DND-41 (cell line): ENCODE results near the gene DNAJC5.
"Not testable (repeated sequence)": the region's sequence is repeated elsewhere in the genome, so short reads cannot be mapped to it uniquely, and the experiment has no call there.

Experiments
- ATAC-seq: fragments of 200-7000 bp; cut with Tn5 transposase; 3 replicates; pipeline ENCODE4 v1.9.1; 2021; ENCODE audit warnings: low read depth; ENCODE audit not compliant: insufficient read depth
- DNase-seq: peaks from one replicate; pipeline ENCODE4 v3.0.0-alpha.2; 2020
- H2AFZ ChIP-seq: 2 replicates; pipeline ENCODE4 v1.6.0; 2012; ENCODE audit warnings: low read depth, low read length
- H3K27ac ChIP-seq: 2 replicates; pipeline ENCODE4 v1.5.1; 2012; ENCODE audit warnings: low read length, inconsistent platforms
- H3K27me3 ChIP-seq: fragments of 200-600 bp; sonication (generic); 2 replicates; pipeline ENCODE4 v1.6.0; 2012; ENCODE audit warnings: low read length, mild to moderate bottlenecking, inconsistent platforms; ENCODE audit not compliant: insufficient read depth, poor library complexity
- H3K36me3 ChIP-seq: 2 replicates; pipeline ENCODE4 v1.5.1; 2012; ENCODE audit warnings: low read length, inconsistent platforms; ENCODE audit not compliant: insufficient read depth
- H3K4me1 ChIP-seq: 2 replicates; pipeline ENCODE4 v1.5.1; 2012; ENCODE audit warnings: mild to moderate bottlenecking, low read length; ENCODE audit not compliant: insufficient read depth
- H3K4me2 ChIP-seq: 2 replicates; pipeline ENCODE4 v1.6.0; 2012; ENCODE audit warnings: mild to moderate bottlenecking, moderate library complexity, low read length, inconsistent platforms; ENCODE audit not compliant: insufficient read depth
- H3K4me3 ChIP-seq, 2 experiments: fragments of 200-600 bp in 1 of 2; shearing (Covaris generic) in 1 of 2; 2 replicates each; pipeline ENCODE4 v1.5.1; 2012 to 2016; ENCODE audit warnings: inconsistent platforms in 2 of 2, low read length in 2 of 2, mild to moderate bottlenecking in 2 of 2, low read depth in 1 of 2, moderate library complexity in 1 of 2
- H3K79me2 ChIP-seq: 2 replicates; pipeline ENCODE4 v1.6.0; 2012; ENCODE audit warnings: low read length, inconsistent platforms; ENCODE audit not compliant: insufficient read depth
- H3K9ac ChIP-seq: 2 replicates; pipeline ENCODE4 v1.6.0; 2012; ENCODE audit warnings: low read depth, mild to moderate bottlenecking, inconsistent platforms, low read length, moderate library complexity
- H3K9me3 ChIP-seq: 2 replicates; pipeline ENCODE4 v1.5.1; 2012; ENCODE audit warnings: low read length, moderate library complexity, mild to moderate bottlenecking, inconsistent platforms; ENCODE audit not compliant: insufficient read depth, severe bottlenecking
- H4K20me1 ChIP-seq: 2 replicates; pipeline ENCODE4 v1.6.0; 2012; ENCODE audit warnings: low read length; ENCODE audit not compliant: insufficient read depth
- EZH2 ChIP-seq: IDR thresholded peaks from 3 replicates; pipeline ENCODE4 v1.6.1; 2012; ENCODE audit warnings: borderline replicate concordance, low read depth, mild to moderate bottlenecking, moderate library complexity, low read length, inconsistent platforms; ENCODE audit not compliant: severe bottlenecking
- TF ChIP-seq, protein P1 (sequence below): IDR thresholded peaks from 2 replicates; pipeline ENCODE4 v1.5.1; 2012; ENCODE audit warnings: borderline replicate concordance, low read length, moderate library complexity, mild to moderate bottlenecking; ENCODE audit not compliant: poor library complexity, severe bottlenecking; ENCODE audit errors: extremely low read depth

The DNAJC5 gene

DNA sequence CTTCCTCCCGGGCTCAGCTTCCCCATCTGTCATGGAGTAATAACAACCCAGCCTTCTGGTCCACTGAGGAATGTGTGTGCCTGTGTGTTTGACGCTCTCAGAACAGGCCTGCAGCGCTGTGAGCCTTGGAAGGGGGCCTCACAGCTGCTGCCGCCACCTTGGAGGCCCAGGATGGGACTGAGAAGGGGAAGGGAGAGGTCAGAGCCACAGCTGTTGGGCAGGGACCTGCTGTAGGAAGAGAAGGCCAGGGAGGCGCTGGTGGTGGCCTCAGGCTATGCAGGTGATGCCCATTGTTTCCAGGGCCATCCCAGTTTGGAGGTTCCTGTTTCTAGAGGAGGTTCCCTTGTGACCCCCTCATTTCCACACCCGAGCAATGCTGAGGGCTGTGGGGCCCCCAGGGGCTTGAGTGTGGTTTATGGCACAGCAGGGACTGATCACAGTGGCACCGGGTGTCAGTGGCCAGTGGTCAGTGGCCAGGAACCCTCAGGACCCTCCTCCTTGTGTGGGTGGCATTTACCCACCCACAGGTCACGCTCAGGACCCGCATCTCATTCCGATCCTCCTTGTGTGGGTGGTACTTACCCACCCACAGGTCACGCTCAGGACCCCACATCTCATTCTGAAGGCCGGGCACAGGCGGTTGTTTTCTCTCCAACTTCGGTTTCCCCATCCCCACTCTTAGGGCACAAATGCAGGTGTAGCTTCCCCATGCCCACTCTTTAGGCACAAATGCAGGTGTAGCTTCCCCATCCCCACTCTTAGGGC lies 15.8 kb upstream of the DNAJC5 start:
- peaks cover 31% of the 10 kb centered on the region for H4K20me1 ChIP-seq
- H2AFZ ChIP-seq, result no peak overlapping the region
- no peak overlapping the region for H3K27ac ChIP-seq
- H3K27me3 ChIP-seq, result no peaks in the 10 kb centered on the region
- peaks cover 16% of the 10 kb centered on the region; the same call in 1 of the 2 replicates for H3K79me2 ChIP-seq
- H3K4me1 ChIP-seq, result no peaks in the 10 kb centered on the region
- TF ChIP-seq EZH2, result no peak
- TF ChIP-seq, protein P1, sequence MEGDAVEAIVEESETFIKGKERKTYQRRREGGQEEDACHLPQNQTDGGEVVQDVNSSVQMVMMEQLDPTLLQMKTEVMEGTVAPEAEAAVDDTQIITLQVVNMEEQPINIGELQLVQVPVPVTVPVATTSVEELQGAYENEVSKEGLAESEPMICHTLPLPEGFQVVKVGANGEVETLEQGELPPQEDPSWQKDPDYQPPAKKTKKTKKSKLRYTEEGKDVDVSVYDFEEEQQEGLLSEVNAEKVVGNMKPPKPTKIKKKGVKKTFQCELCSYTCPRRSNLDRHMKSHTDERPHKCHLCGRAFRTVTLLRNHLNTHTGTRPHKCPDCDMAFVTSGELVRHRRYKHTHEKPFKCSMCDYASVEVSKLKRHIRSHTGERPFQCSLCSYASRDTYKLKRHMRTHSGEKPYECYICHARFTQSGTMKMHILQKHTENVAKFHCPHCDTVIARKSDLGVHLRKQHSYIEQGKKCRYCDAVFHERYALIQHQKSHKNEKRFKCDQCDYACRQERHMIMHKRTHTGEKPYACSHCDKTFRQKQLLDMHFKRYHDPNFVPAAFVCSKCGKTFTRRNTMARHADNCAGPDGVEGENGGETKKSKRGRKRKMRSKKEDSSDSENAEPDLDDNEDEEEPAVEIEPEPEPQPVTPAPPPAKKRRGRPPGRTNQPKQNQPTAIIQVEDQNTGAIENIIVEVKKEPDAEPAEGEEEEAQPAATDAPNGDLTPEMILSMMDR, result no peak
- ATAC-seq (no peak), DNase-seq (no peak)
- H3K9me3 ChIP-seq, result no peaks in the 10 kb centered on the region
- H3K9ac ChIP-seq, result no peak overlapping the region
- no peak overlapping the region for H3K4me2 ChIP-seq
- H3K36me3 ChIP-seq, result peaks cover 77% of the 10 kb centered on the region
- H3K4me3 ChIP-seq, result no peak overlapping the region

DNA sequence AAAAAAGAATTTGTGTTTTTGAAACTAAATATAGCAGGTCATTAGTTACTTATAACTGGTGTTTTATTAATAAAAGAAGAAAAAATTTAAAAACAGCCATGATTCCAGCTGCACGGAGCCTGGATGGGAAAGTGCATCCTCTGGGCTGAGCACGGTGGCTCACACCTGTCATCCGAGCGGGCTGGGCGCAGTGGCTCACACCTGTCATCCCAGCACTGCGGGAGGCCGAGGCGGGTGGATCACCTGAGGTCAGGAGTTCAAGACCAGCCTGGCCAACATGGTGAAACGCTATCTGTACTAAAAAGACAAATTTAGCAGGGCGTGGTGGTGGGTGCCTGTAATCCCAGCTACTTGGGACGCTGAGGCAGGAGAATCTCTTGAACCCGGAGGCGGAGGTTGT lies 14.0 kb upstream of the DNAJC5 start:
- not testable (repeated sequence) for H3K4me2 ChIP-seq, H3K9me3 ChIP-seq, H2AFZ ChIP-seq, H3K9ac ChIP-seq, H3K27ac ChIP-seq, DNase-seq, H3K4me3 ChIP-seq, H3K4me1 ChIP-seq, H3K27me3 ChIP-seq, ATAC-seq
- H3K36me3 ChIP-seq, result peaks cover 80% of the 10 kb centered on the region
- peaks cover 16% of the 10 kb centered on the region; the same call in 1 of the 2 replicates for H3K79me2 ChIP-seq
- peaks cover 37% of the 10 kb centered on the region for H4K20me1 ChIP-seq

DNA sequence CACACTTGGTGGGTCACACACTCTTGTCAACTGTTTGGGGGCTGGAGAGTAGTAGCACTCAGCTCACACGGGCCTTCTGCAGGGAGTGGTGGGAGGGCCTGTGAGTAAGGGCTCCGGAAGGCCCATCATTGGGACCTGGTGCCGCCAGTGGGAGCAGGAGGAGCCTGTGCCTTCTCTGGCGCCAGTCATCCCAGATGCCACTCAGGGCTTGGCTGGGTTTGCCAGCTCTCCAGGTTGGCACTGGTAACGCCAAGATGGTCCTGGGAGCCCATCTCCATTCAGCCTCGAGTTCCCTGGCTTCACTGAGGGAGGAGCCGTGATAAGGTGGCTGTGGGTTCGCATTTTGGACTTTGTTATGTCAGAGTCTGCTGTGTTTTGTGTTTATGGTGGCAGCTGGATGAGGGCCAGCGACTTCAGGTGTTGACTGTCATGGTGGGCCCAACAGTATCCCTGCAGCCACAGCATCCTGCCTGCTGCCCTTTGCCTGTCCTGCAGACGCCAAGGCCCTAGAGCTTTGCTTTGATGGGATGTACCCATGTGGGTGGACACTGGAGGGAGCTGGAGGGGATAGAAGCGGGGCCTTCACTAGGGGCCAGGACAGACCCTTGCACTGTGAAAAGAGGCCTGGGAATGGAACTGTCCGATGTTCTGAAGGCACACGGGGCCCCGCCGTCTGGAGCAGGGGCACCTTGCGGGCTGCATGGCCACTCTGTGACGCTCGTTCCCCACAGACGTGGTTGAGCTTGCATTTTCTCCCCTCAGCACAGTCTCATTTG lies 13.3 kb upstream of the DNAJC5 start:
- H3K36me3 ChIP-seq, result peaks cover 74% of the 10 kb centered on the region
- no peak overlapping the region for H2AFZ ChIP-seq
- no peaks in the 10 kb centered on the region for H3K27me3 ChIP-seq
- H3K4me1 ChIP-seq, result no peaks in the 10 kb centered on the region
- ATAC-seq, result no peak
- DNase-seq, result no peak
- no peaks in the 10 kb centered on the region for H3K9me3 ChIP-seq
- H3K4me2 ChIP-seq, result no peak overlapping the region
- H3K4me3 ChIP-seq, result no peak overlapping the region
- H4K20me1 ChIP-seq, result peaks cover 37% of the 10 kb centered on the region
- TF ChIP-seq EZH2, result no peak
- TF ChIP-seq, protein P1, result no peak
- no peak overlapping the region for H3K27ac ChIP-seq
- H3K9ac ChIP-seq, result no peak overlapping the region
- H3K79me2 ChIP-seq, result peaks cover 13% of the 10 kb centered on the region; the same call in 1 of the 2 replicates
